Astrocyte of the hippocampus (primary cell): ENCODE measurements around the gene LRCOL1.

Experiments
- DNase-seq: peaks from one replicate; pipeline ENCODE4 v3.0.0; 2011; ENCODE audit warnings: low read depth, low spot score

Gene LRCOL1

GRCh38 chr12:132610051-132610759 lies at the start of gene LRCOL1:
Gene LRCOL1 (minus strand): TSS chr12:132610582. CDS start chr12:132606251, 4,331 bp downstream.
- DNase-seq = peak; percentile 93

- no peak for DNase-seq
Observed at GRCh38 chr12:132660052-132660451, 49.7 kb upstream of the LRCOL1 start.

- DNase-seq = no peak
Observed at GRCh38 chr12:132659146-132659545, 48.8 kb upstream of the LRCOL1 start.

- no peak for DNase-seq
Observed at GRCh38 chr12:132658149-132658894, 47.9 kb upstream of the LRCOL1 start.

- no peak for DNase-seq
Observed at GRCh38 chr12:132657004-132657727, 46.8 kb upstream of the LRCOL1 start.

GRCh38 chr12:132653567-132654290 lies 43.3 kb upstream of the LRCOL1 start:
- peak; percentile 56 for DNase-seq

GRCh38 chr12:132651444-132652100 lies 41.2 kb upstream of the LRCOL1 start:
- DNase-seq = no peak

GRCh38 chr12:132649226-132649945 lies 39.0 kb upstream of the LRCOL1 start:
- no peak for DNase-seq

- no peak for DNase-seq
Observed at GRCh38 chr12:132648616-132649225, 38.3 kb upstream of the LRCOL1 start.

- no peak for DNase-seq
Observed at GRCh38 chr12:132647858-132648257, 37.5 kb upstream of the LRCOL1 start.

- no peak for DNase-seq
Observed at GRCh38 chr12:132646850-132647249, 36.5 kb upstream of the LRCOL1 start.

- no peak for DNase-seq
Observed at GRCh38 chr12:132642846-132643835, 32.8 kb upstream of the LRCOL1 start.

- no peak for DNase-seq
Observed at GRCh38 chr12:132641811-132642650, 31.6 kb upstream of the LRCOL1 start.

GRCh38 chr12:132640936-132641335 lies 30.6 kb upstream of the LRCOL1 start:
- DNase-seq = no peak

- no peak for DNase-seq
Observed at GRCh38 chr12:132639956-132640520, 29.7 kb upstream of the LRCOL1 start.

GRCh38 chr12:132638541-132639408 lies 28.4 kb upstream of the LRCOL1 start:
- DNase-seq = peak; percentile 69

GRCh38 chr12:132637811-132638210 lies 27.4 kb upstream of the LRCOL1 start:
- no peak for DNase-seq
